OCI-LY1 (cell line): Measurements from ENCODE around the gene POPDC3.

Experiments
- H2AFZ ChIP-seq: fragments of 200-600 bp; sonication (generic), shearing (Covaris generic); 2 replicates; pipeline ENCODE4 v1.6.0; 2014; ENCODE audit warnings: antibody characterized with exemption, mild to moderate bottlenecking, low read length
- H3F3A ChIP-seq: fragments of 200-600 bp; sonication (generic), shearing (Covaris generic); 2 replicates; pipeline ENCODE4 v1.6.0; 2014; ENCODE audit warnings: mild to moderate bottlenecking, antibody characterized with exemption, low read length, moderate library complexity; ENCODE audit not compliant: insufficient read depth
- H3K27ac ChIP-seq: fragments of 200-600 bp; sonication (generic); 2 replicates; pipeline ENCODE4 v1.5.1; 2014; ENCODE audit warnings: low read length, mixed run types, mild to moderate bottlenecking, low read depth; ENCODE audit not compliant: poor library complexity, severe bottlenecking
- H3K27me3 ChIP-seq: fragments of 200-600 bp; sonication (generic); 2 replicates; pipeline ENCODE4 v1.6.0; 2014; ENCODE audit warnings: antibody characterized with exemption, mild to moderate bottlenecking, low read length, moderate library complexity; ENCODE audit not compliant: insufficient read depth
- H3K36me3 ChIP-seq: fragments of 200-600 bp; sonication (generic); 2 replicates; pipeline ENCODE4 v1.6.1; 2014; ENCODE audit warnings: mild to moderate bottlenecking, antibody characterized with exemption, low read length, moderate library complexity, mixed read lengths; ENCODE audit not compliant: insufficient read depth
- H3K4me1 ChIP-seq: fragments of 200-600 bp; sonication (generic); 2 replicates; pipeline ENCODE4 v1.5.1; 2014; ENCODE audit warnings: mild to moderate bottlenecking, low read length, moderate library complexity; ENCODE audit not compliant: insufficient read depth, severe bottlenecking
- H3K4me2 ChIP-seq: fragments of 200-600 bp; sonication (generic), shearing (Covaris generic); 2 replicates; pipeline ENCODE4 v1.6.1; 2014; ENCODE audit warnings: low read length
- H3K4me3 ChIP-seq: fragments of 200-600 bp; sonication (generic); 2 replicates; pipeline ENCODE4 v1.5.1; 2014; ENCODE audit warnings: low read length, low read depth, mild to moderate bottlenecking, mixed read lengths; ENCODE audit not compliant: poor library complexity, severe bottlenecking
- H3K79me2 ChIP-seq: fragments of 200-600 bp; shearing (Covaris generic); 2 replicates; pipeline ENCODE4 v1.6.1; 2016; ENCODE audit warnings: mixed run types, low read length, mixed read lengths; ENCODE audit not compliant: insufficient read depth
- H3K9ac ChIP-seq: fragments of 200-600 bp; sonication (generic), shearing (Covaris generic); 2 replicates; pipeline ENCODE4 v1.6.1; 2014; ENCODE audit warnings: mild to moderate bottlenecking, low read length, mixed read lengths
- H3K9me2 ChIP-seq: fragments of 200-600 bp; sonication (generic), shearing (Covaris generic); 2 replicates; pipeline ENCODE4 v1.6.1; 2014; ENCODE audit warnings: low read depth, mild to moderate bottlenecking, low read length, mixed read lengths
- H3K9me3 ChIP-seq: fragments of 200-600 bp; shearing (Covaris generic); 2 replicates; pipeline ENCODE4 v1.6.1; 2014; ENCODE audit warnings: low read length, mixed read lengths
- H4K20me1 ChIP-seq: fragments of 200-600 bp; sonication (generic), shearing (Covaris generic); 2 replicates; pipeline ENCODE4 v1.6.0; 2016; ENCODE audit warnings: mild to moderate bottlenecking, low read length; ENCODE audit not compliant: insufficient read depth
- CTCF ChIP-seq: fragments of 200-600 bp; sonication (generic), shearing (Covaris generic); IDR thresholded peaks from 2 replicates; pipeline ENCODE4 v1.5.1; 2017; ENCODE audit warnings: mild to moderate bottlenecking, antibody characterized with exemption, low read length, moderate library complexity, mixed read lengths
- EZH2 ChIP-seq: fragments of 200-600 bp; sonication (generic), shearing (Covaris generic); IDR thresholded peaks from 2 replicates; pipeline ENCODE4 v1.8.0; 2017; ENCODE audit warnings: borderline replicate concordance, mixed run types, mild to moderate bottlenecking, antibody characterized with exemption, low read length, moderate library complexity, mixed read lengths

Gene POPDC3

GRCh38 chr6:105179244-105180065 lies at the start of gene POPDC3:
Gene POPDC3, minus strand, starts transcription at chr6:105180014. Its CDS starts 18,105 bp downstream, at chr6:105161909.
- Histone ChIP-seq H3K79me2 (no peaks in the 10 kb centered on the region), H3K9me3 (no peaks in the 10 kb centered on the region), H3K9ac (no peak within 1 kb of the TSS), H3K27me3 (no peaks in the 10 kb centered on the region), H3F3A (no peaks in the 10 kb centered on the region), H2AFZ (no peak within 1 kb of the TSS), H3K9me2 (no peaks in the 10 kb centered on the region), H3K4me1 (no peaks in the 10 kb centered on the region), H3K4me3 (no peak within 1 kb of the TSS), H4K20me1 (no peaks in the 10 kb centered on the region), H3K4me2 (no peak within 1 kb of the TSS), H3K36me3 (no peaks in the 10 kb centered on the region), H3K27ac (no peak within 1 kb of the TSS)
- TF ChIP-seq CTCF (no peak), EZH2 (no peak)

DNA sequence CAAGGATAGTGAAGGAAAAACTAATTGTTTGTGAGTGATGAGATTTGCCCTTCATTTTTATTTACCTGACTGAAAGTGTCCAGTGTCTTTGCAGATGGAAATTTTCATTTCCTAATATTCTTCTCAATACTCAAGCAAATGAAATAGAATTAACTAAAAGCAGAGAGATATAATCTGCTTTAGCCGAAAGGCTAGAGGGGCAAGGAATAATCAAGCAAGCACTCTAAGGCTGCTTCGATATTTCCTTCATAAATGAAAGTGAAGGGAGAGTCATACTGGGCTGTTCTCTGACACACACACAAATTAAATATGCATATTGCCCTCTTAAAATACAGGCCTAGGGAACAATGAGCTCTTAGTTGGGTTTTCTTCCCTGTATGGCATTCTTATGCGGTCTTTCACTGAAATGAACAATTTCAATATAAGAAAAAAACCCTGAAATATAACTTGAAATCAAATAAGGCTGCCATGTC lies 47.5 kb upstream of the POPDC3 start:
- no peaks in the 10 kb centered on the region for H3K79me2 ChIP-seq
- H2AFZ ChIP-seq = no peak overlapping the region
- H3K36me3 ChIP-seq = no peaks in the 10 kb centered on the region
- H3K9ac ChIP-seq = no peak overlapping the region
- H3K9me2 ChIP-seq = no peaks in the 10 kb centered on the region
- no peak overlapping the region for H3K4me3 ChIP-seq
- no peak for TF ChIP-seq CTCF
- TF ChIP-seq EZH2 = no peak
- no peaks in the 10 kb centered on the region for H3K4me1 ChIP-seq
- no peaks in the 10 kb centered on the region for H3F3A ChIP-seq
- H3K4me2 ChIP-seq = no peak overlapping the region
- no peaks in the 10 kb centered on the region for H3K9me3 ChIP-seq
- H4K20me1 ChIP-seq = no peaks in the 10 kb centered on the region
- no peak overlapping the region for H3K27ac ChIP-seq
- H3K27me3 ChIP-seq = no peaks in the 10 kb centered on the region

- H3K4me1 ChIP-seq = no peaks in the 10 kb centered on the region
- H3K9me2 ChIP-seq = no peaks in the 10 kb centered on the region
- no peaks in the 10 kb centered on the region for H3K9me3 ChIP-seq
- H3K4me3 ChIP-seq = no peak overlapping the region
- no peaks in the 10 kb centered on the region for H3K36me3 ChIP-seq
- H4K20me1 ChIP-seq = no peaks in the 10 kb centered on the region
- no peaks in the 10 kb centered on the region for H3K27me3 ChIP-seq
- TF ChIP-seq EZH2 (no peak), CTCF (no peak)
- no peak overlapping the region for H3K27ac ChIP-seq
- no peaks in the 10 kb centered on the region for H3F3A ChIP-seq
- no peak overlapping the region for H3K4me2 ChIP-seq
- no peaks in the 10 kb centered on the region for H3K79me2 ChIP-seq
- H3K9ac ChIP-seq = no peak overlapping the region
- H2AFZ ChIP-seq = no peak overlapping the region
These were observed 46.9 kb upstream of the POPDC3 start for GRCh38 chr6:105226598-105227294.
